Spleen (tissue), 11 donors: ENCODE data around the gene ERICH4. TPM values are rescaled to one million over a fixed set of nuclear protein-coding genes. Genes with fewer than 3 reads are reported as not detected.

ENCODE experiments used
- DNase-seq: peaks from one replicate; pipeline ENCODE4 v3.0.0-alpha.2; 2020
- H3K27ac ChIP-seq, 8 donors: fragments of 200-600 bp; sonication (generic) in 7 of 8; 1 replicate in 4 of 8; 2 replicates in 4 of 8; pipeline versions ENCODE4 v1.5.0 to v1.8.0; 2016 to 2021; ENCODE audit warnings: inconsistent platforms in 4 of 8, mild to moderate bottlenecking in 4 of 8, moderate library complexity in 1 of 8
- H3K27me3 ChIP-seq, 7 donors: fragments of 200-600 bp; sonication (generic) in 6 of 7; replicated peaks in 1 of 7; 1 replicate in 4 of 7; 2 replicates in 3 of 7; pipeline versions ENCODE4 v1.5.0 to v1.8.0; 2016 to 2021; ENCODE audit warnings: inconsistent platforms in 3 of 7, mild to moderate bottlenecking in 1 of 7
- H3K36me3 ChIP-seq, 6 donors: fragments of 200-600 bp; sonication (generic) in 5 of 6; 1 replicate in 4 of 6; 2 replicates in 2 of 6; pipeline versions ENCODE4 v1.5.0 to v1.8.0; 2016 to 2021; ENCODE audit warnings: inconsistent platforms in 2 of 6
- H3K4me1 ChIP-seq, 6 donors: fragments of 200-600 bp; sonication (generic) in 5 of 6; 1 replicate in 3 of 6; 2 replicates in 3 of 6; pipeline versions ENCODE4 v1.5.0 to v1.8.0; 2016 to 2021; ENCODE audit warnings: inconsistent platforms in 3 of 6
- H3K4me3 ChIP-seq, 8 donors: fragments of 200-600 bp; sonication (generic) in 7 of 8; 1 replicate in 4 of 8; 2 replicates in 4 of 8; pipeline versions ENCODE4 v1.5.0 to v1.8.0; 2016 to 2021; ENCODE audit warnings: inconsistent platforms in 4 of 8, mild to moderate bottlenecking in 4 of 8, moderate library complexity in 2 of 8
- H3K9me3 ChIP-seq, 8 donors: fragments of 200-600 bp; sonication (generic) in 7 of 8; 1 replicate in 4 of 8; 2 replicates in 4 of 8; pipeline versions ENCODE4 v1.5.0 to v1.8.0; 2016 to 2021; ENCODE audit warnings: inconsistent platforms in 4 of 8
- POLR2A ChIP-seq, 3 donors: fragments of 450-650 bp; IDR thresholded peaks; one replicate each; pipeline ENCODE4 v1.5.1; 2017; ENCODE audit warnings: antibody characterized with exemption in 3 of 3, mild to moderate bottlenecking in 1 of 3
- POLR2AphosphoS5 ChIP-seq, 3 donors: sonication (generic); formaldehyde crosslinking; IDR thresholded peaks; one replicate each; pipeline ENCODE4 v1.5.1; 2017; ENCODE audit warnings: antibody characterized with exemption in 3 of 3
- WGBS, 5 donors: extraction: QIAGEN DNeasy Blood & Tissue Kit in 3 of 5; methylation state at CpG; one replicate each; pipeline versions ENCODE4 v1.1.5 to v1.1.7; 2013 to 2018; 5-methylcytosine and 5-hydroxymethylcytosine counted together
- intact Hi-C: fragments of 100-400 bp; cut with DNase I; formaldehyde crosslinking; loops from one replicate; pipeline ENCODE4 v1.15.0; 2023; ENCODE audit warnings: low total_unique reads
- polyA plus RNA-seq, 3 donors: library from polyadenylated mRNA; stranded (reverse); fragments of 200-250 nt; gene quantifications; one replicate each; pipeline ENCODE4 v1.2.1, GENCODE V29; 2013
- total RNA-seq, 7 donors: library from RNA; depleted of rRNA in 3 of 7; stranded (reverse); fragments of >200 nt in 3 of 7; fragmentation: NEBNext Ultra II Directional in 4 of 7; extraction: Animal tissue kit (Norgen Biotek cat#: 25700) in 4 of 7; gene quantifications; one replicate each; pipeline versions ENCODE4 v1.1.0 to v1.2.1, GENCODE V29; 2016 to 2021
- TF ChIP-seq, protein P1 (sequence below), 11 experiments: fragments of 200-600 bp in 7 of 11; fragments of 450-650 bp in 4 of 11; sonication (generic) in 4 of 11; IDR thresholded peaks in 8 of 11; conservative IDR thresholded peaks in 3 of 11; 1 replicate in 7 of 11; 2 replicates in 4 of 11; pipeline versions ENCODE4 v1.4.0 to v1.8.0; 2016 to 2021; ENCODE audit warnings: antibody characterized with exemption in 11 of 11, inconsistent platforms in 4 of 11, mild to moderate bottlenecking in 1 of 11
- donor health status: healthy with polysubstance abuse.
- donor health status: DM: no; HTN: no; CAD: no; lungs with moderate emphysema.
- donor health status: DM: no; HTN: no; CAD: no.
- donor health status: Bipolar disorder and iron deficiency.
- donor health status: healthy.
- donor health status: DM: no; HTN: no; CAD: no.
- donor health status: DM: yes; HTN: yes; CAD: no.

Gene ERICH4
- total and polyA plus RNA-seq, 10 donors = 0.65 TPM; not detected in 9

DNA sequence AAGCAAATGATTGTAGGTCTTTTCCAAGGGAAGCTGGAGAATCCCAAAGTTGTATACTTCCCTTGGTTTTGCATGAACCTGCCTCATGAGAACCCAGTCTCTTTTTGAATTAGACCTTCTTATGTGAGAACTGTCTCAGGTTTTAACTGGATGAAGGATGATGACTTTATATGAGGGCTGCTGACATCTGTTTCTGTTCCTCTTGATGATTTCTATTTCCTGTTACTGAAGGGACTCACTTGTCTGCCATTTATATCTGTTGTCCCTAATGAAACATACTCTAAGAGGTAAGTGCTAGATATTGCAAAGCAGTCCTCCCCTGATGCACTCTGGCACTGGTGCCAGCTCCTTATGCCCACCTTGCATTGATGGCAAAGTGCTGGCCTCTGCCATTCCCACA lies 33.6 kb downstream of the ERICH4 start:
- peaks cover 0 to 32% (median 0%) of the 10 kb centered on the region in 7 donors for H3K27me3 ChIP-seq
- H3K36me3 ChIP-seq = no peaks in the 10 kb centered on the region
- intact Hi-C loops = no loop called here
- H3K27ac ChIP-seq = peak overlapping the region in 5 of 8 donors; percentile 3 to 15 (median 6)
- no peak for DNase-seq
- no peak overlapping the region for H3K4me3 ChIP-seq
- TF ChIP-seq POLR2A (IDR thresholded peaks at IDR 0.05) (no peak), POLR2AphosphoS5 (IDR thresholded peaks at IDR 0.05) (no peak)
- TF ChIP-seq, protein P1, sequence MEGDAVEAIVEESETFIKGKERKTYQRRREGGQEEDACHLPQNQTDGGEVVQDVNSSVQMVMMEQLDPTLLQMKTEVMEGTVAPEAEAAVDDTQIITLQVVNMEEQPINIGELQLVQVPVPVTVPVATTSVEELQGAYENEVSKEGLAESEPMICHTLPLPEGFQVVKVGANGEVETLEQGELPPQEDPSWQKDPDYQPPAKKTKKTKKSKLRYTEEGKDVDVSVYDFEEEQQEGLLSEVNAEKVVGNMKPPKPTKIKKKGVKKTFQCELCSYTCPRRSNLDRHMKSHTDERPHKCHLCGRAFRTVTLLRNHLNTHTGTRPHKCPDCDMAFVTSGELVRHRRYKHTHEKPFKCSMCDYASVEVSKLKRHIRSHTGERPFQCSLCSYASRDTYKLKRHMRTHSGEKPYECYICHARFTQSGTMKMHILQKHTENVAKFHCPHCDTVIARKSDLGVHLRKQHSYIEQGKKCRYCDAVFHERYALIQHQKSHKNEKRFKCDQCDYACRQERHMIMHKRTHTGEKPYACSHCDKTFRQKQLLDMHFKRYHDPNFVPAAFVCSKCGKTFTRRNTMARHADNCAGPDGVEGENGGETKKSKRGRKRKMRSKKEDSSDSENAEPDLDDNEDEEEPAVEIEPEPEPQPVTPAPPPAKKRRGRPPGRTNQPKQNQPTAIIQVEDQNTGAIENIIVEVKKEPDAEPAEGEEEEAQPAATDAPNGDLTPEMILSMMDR (IDR thresholded peaks at IDR 0.05 in 8 of 11, conservative IDR thresholded peaks at IDR 0.05 in 3 of 11) = no peak
- H3K9me3 ChIP-seq = no peaks in the 10 kb centered on the region
- peaks cover 0 to 31% (median 7%) of the 10 kb centered on the region in 6 donors for H3K4me1 ChIP-seq

DNA sequence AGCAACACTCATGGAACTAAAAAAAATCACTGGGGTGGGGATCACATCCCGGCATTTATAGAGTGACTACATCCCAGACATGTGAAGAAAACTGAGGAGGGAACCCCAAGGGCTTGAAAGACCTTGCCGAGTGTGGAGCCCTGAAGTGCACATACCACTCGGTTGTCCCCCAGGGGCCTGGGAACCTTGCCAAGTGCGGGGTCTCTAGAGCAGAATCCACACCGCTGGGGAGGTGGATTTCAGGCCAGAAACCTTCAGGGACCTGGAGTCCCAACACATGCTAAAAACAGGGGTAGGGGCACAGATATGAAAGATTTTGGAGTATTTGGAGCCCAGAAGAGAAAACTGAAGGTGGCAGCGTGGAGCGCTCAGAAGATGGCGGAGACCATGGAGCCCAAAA lies 35.2 kb downstream of the ERICH4 start:
- no peak for TF ChIP-seq POLR2A (IDR thresholded peaks at IDR 0.05)
- TF ChIP-seq, protein P1 (IDR thresholded peaks at IDR 0.05 in 8 of 11, conservative IDR thresholded peaks at IDR 0.05 in 3 of 11) = no peak
- no peak for TF ChIP-seq POLR2AphosphoS5 (IDR thresholded peaks at IDR 0.05)
- 48 to 76% (median 60%) methylated on average over 8 of the region's 8 CpGs for WGBS, 5 donors

DNA sequence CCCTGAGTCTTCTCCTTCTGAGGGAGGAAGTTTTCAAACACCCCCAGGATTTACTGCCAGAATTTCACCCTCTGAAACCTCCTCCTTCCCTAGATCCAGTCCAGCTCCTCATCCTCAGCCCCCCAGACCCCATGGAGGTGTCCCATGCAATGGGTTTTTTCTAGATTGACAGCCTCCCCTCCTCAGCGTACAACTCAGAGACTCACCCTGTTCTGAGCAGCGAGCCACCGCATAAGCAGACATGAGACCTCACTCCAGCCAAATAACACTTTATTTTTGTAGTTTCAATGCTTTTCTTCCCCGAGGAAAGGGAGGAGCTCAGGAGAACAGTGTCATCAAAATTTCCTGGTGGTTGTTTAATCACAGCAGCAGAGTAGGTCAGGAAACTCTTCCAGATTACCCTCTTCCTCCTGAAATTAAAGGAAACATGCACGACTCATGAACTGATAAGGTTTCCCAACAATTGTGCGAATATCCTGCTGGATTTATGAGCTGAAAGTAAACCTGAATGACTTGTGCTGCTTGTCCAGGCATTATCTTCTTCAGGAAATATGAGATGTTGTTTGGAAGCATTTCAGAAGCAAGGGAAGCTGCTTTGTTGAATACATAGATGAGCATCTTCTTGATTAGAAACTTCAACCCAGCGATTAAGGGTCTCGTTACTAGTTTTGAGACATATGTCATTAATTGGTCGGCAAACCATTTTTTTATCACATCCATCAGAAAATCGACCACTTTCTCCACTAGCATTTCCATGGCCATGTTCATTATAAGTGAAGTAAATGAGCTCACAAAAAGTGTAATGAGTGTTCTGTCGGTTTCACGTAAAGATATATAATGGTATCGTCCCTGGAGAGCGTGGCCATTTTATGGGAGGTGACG lies 36.2 kb downstream of the ERICH4 start:
- Histone ChIP-seq H3K27ac (peak overlapping the region in 7 of 8 donors; percentile 71 to 86 (median 79)), H3K4me3 (peak overlapping the region; percentile 1 to 60 (median 15))
- 51 to 62% (median 56%) methylated on average over 15 of the region's 15 CpGs for WGBS, 5 donors

More for the DNA sequence above, 35.2 kb downstream of the ERICH4 start:
- Histone ChIP-seq H3K27me3 (peaks cover 0 to 30% (median 0%) of the 10 kb centered on the region in 7 donors), H3K4me1 (peaks cover 0 to 31% (median 7%) of the 10 kb centered on the region in 6 donors), H3K36me3 (no peaks in the 10 kb centered on the region), H3K27ac (peak overlapping the region in 7 of 8 donors; percentile 51 to 86 (median 79)), H3K9me3 (no peaks in the 10 kb centered on the region), H3K4me3 (peak overlapping the region; percentile 1 to 60 (median 15))
- DNase-seq = peak; percentile 17
- intact Hi-C loops = no loop called here

More for the DNA sequence above, 36.2 kb downstream of the ERICH4 start:
- DNase-seq = peak; percentile 27
- no peaks in the 10 kb centered on the region for H3K36me3 ChIP-seq
- H3K4me1 ChIP-seq = peaks cover 0 to 31% (median 7%) of the 10 kb centered on the region in 6 donors
- H3K9me3 ChIP-seq = no peaks in the 10 kb centered on the region
- H3K27me3 ChIP-seq = peaks cover 0 to 27% (median 0%) of the 10 kb centered on the region in 7 donors
- intact Hi-C loops = no loop called here
- TF ChIP-seq POLR2A (IDR thresholded peaks at IDR 0.05) (peak in 1 of 3 donors; percentile 68), POLR2AphosphoS5 (IDR thresholded peaks at IDR 0.05) (peak in 2 of 3 donors; percentile 52 to 78)
- TF ChIP-seq, protein P1 (IDR thresholded peaks at IDR 0.05 in 8 of 11, conservative IDR thresholded peaks at IDR 0.05 in 3 of 11) = no peak
